NK-92 treated with Interleukin-12 subunit alpha and Interleukin-12 subunit beta, amount 100 ng/mL, for 24 hours (cell line): ENCODE results near the gene SIDT1.
"Not testable (repeated sequence)": the region's sequence is repeated elsewhere in the genome, so short reads cannot be mapped to it uniquely, and the experiment has no call there.

Experiments used
- DNase-seq: peaks from one replicate; lab custom pipeline; 2025; lab: John Stamatoyannopoulos, UW

Gene SIDT1

GRCh38 chr3:113634782-113635474 is 102.6 kb downstream of the SIDT1 start:
- no peak for DNase-seq

GRCh38 chr3:113636034-113636433 is 103.7 kb downstream of the SIDT1 start:
- DNase-seq = not testable (repeated sequence)

- DNase-seq = no peak
These were observed 105.4 kb downstream of the SIDT1 start for GRCh38 chr3:113637756-113638155.

- no peak for DNase-seq
These were observed 106.6 kb downstream of the SIDT1 start for GRCh38 chr3:113638910-113639309.

- no peak for DNase-seq
These were observed 111.2 kb downstream of the SIDT1 start for GRCh38 chr3:113643583-113643982.

- no peak for DNase-seq
These were observed 116.2 kb downstream of the SIDT1 start for GRCh38 chr3:113648524-113648923.

GRCh38 chr3:113649174-113649845 is 117.0 kb downstream of the SIDT1 start:
- DNase-seq = no peak

GRCh38 chr3:113654310-113654709 is 122.0 kb downstream of the SIDT1 start:
- DNase-seq = no peak

GRCh38 chr3:113654851-113655250 is 122.5 kb downstream of the SIDT1 start:
- no peak for DNase-seq

GRCh38 chr3:113658107-113658506 is 125.8 kb downstream of the SIDT1 start:
- no peak for DNase-seq

GRCh38 chr3:113659101-113659541 is 126.8 kb downstream of the SIDT1 start:
- no peak for DNase-seq

- DNase-seq = no peak
These were observed 127.6 kb downstream of the SIDT1 start for GRCh38 chr3:113659996-113660395.

- no peak for DNase-seq
These were observed 128.1 kb downstream of the SIDT1 start for GRCh38 chr3:113660458-113660857.

GRCh38 chr3:113660896-113661295 is 128.5 kb downstream of the SIDT1 start:
- DNase-seq = no peak

GRCh38 chr3:113662824-113663223 is 130.5 kb downstream of the SIDT1 start:
- no peak for DNase-seq

- DNase-seq = no peak
These were observed 131.0 kb downstream of the SIDT1 start for GRCh38 chr3:113663324-113663750.

GRCh38 chr3:113663761-113664160 is 131.4 kb downstream of the SIDT1 start:
- DNase-seq = no peak

- no peak for DNase-seq
These were observed 132.3 kb downstream of the SIDT1 start for GRCh38 chr3:113664523-113665094.

- no peak for DNase-seq
These were observed 135.7 kb downstream of the SIDT1 start for GRCh38 chr3:113668015-113668414.

- DNase-seq = no peak
These were observed 141.2 kb downstream of the SIDT1 start for GRCh38 chr3:113673593-113673992.

- no peak for DNase-seq
These were observed 143.9 kb downstream of the SIDT1 start for GRCh38 chr3:113676261-113676660.

GRCh38 chr3:113677737-113678136 is 145.4 kb downstream of the SIDT1 start:
- DNase-seq = no peak

GRCh38 chr3:113678773-113679172 is 146.4 kb downstream of the SIDT1 start:
- DNase-seq = no peak
